NCI-H2196 (cell line): Measurements from ENCODE around the gene AMIGO3.
"Not testable (repeated sequence)": the region's sequence is repeated elsewhere in the genome, so short reads cannot be mapped to it uniquely, and the experiment has no call there.

ENCODE experiments used
- DNase-seq: peaks from one replicate; lab custom pipeline; 2025; ENCODE audit not compliant: unreplicated experiment; lab: John Stamatoyannopoulos, UW

The AMIGO3 gene

GRCh38 chr3:49689908-49690624 lies 29.4 kb downstream of the AMIGO3 start:
- not testable (repeated sequence) for DNase-seq

GRCh38 chr3:49689046-49689907 lies 30.2 kb downstream of the AMIGO3 start, which contains the start of the genes MST1 and RNF123:
Gene MST1 (minus strand): TSS chr3:49689474. CDS start chr3:49688691, 783 bp downstream.
Gene RNF123 (plus strand): TSS chr3:49689557. CDS start chr3:49691166, 1,609 bp downstream.
- DNase-seq = no peak

DNA sequence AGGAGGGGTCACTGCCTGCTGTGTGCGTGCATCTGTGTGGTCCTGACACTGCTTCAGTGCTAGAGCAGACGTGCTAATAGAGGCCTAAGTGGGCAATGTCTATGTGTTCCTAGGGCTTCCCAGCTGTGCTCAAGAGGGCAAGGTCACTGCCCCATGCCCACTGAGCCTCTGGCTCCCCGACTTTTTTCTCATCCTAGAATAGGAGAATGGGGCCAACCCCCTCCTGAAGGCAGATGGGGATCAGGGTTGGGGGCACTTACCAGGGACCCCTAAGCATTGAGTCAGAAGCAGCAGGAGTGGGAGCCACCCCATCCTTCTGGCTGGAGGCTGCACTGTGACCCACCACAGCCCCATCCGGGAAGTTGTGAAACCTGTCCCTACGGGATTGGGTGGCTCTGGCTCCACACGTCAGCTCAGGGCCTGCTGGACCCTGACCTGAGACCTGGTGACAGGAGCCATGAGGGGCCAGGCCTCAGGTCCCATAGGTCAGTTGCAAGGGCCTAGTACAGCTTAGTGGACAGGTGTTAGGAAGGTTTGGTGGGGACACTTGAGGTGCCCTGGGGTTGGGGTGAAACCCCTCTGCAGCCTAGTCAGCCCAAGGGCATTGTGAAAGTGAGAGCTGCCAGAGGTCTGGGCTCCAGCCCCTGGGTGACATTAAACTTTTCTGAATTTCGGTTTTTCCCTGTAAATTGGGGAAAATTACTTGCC lies 31.0 kb downstream of the AMIGO3 start:
- DNase-seq = not testable (repeated sequence)

- DNase-seq = not testable (repeated sequence)
These were observed 32.1 kb downstream of the AMIGO3 start for GRCh38 chr3:49687424-49687795.

DNA sequence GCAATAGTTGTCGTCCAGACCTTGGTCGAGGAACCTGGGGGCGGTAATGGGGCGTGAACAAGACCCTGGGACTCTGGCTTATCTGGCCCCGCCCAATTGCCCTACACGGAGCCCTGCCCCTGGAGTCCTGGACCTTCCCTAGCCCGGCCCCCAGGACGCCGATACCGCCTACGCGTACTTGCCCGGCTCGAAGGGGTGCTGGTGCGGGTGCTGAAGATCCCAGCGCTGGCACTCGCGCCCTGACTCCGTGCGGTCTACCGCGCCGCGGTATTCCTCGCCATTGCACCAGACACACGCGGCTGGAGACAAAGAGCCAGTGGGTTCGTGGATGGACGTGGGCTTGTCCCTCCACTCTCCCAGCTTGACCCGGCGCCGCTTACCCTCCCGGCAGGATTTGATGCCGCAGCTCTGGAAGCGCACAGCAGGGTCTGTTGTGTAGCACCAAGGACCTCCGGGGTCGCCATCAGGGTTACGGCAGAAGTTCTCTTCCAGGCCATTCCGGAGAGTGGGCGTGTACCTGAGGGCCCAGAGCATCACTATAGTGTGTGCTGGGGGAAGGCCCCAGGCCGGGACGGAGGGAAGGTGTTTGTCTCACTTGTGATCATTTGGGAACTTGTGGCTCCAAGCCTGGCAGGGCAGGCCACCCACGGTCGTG lies 32.6 kb downstream of the AMIGO3 start:
- not testable (repeated sequence) for DNase-seq

- DNase-seq = not testable (repeated sequence)
These were observed 33.1 kb downstream of the AMIGO3 start for GRCh38 chr3:49686346-49686745.

GRCh38 chr3:49685846-49686245 lies 33.6 kb downstream of the AMIGO3 start:
- not testable (repeated sequence) for DNase-seq

- not testable (repeated sequence) for DNase-seq
These were observed 34.4 kb downstream of the AMIGO3 start for GRCh38 chr3:49685103-49685502.

DNA sequence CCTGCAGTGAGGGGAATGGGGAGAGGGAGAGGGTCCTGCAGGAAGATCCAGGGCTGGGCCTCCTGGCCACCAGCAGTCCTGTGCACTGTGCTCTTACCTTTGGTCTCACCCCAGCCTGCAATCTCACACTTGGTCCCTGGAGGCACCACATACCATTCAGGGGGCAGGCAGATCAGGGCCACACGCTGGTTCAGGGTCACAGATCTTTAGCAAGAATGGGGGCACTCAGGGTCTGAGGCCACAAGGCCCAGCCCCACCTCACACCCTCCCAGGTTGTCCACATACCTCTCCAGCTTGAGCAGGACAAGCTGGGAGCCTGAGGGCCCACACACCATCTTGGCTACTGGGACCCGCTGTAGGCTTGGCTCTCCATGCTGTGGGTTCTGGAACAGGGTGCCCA lies 35.0 kb downstream of the AMIGO3 start:
- DNase-seq = not testable (repeated sequence)

DNA sequence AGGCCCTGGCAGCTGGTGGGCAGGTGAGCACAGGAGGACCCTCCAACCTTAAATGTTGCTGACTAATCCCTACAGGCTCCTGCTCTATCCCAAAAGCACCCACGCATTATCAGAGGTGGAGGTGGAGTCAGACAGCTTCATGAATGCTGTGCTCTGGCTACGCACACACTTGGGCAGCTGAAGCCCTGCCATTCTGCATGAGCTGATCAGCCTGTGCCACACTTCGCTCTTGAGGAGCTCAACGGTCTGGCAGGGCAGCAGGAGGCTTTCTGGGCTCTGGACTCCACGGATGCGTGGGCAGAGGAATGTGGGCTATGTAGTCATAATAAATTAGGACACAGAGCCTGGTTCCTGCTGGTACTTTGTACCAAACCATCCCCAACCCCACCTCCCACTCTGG lies 36.3 kb downstream of the AMIGO3 start:
- no peak for DNase-seq

GRCh38 chr3:49681543-49681942 lies 37.9 kb downstream of the AMIGO3 start:
- no peak for DNase-seq

DNA sequence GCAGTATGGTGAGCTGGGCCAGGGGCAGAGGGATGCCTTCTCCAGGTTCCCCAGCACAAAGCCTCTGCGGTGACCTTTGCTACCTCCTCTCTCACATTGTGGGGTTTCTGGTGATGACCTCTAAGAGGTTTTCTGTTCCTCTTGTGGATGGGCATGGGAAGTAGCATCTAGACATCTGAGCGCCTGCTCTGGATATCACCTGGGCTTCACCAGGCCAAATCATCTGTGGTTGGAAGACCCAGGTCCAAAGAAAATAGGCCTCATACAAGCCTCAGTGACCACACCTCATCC lies 38.3 kb downstream of the AMIGO3 start:
- no peak for DNase-seq

DNA sequence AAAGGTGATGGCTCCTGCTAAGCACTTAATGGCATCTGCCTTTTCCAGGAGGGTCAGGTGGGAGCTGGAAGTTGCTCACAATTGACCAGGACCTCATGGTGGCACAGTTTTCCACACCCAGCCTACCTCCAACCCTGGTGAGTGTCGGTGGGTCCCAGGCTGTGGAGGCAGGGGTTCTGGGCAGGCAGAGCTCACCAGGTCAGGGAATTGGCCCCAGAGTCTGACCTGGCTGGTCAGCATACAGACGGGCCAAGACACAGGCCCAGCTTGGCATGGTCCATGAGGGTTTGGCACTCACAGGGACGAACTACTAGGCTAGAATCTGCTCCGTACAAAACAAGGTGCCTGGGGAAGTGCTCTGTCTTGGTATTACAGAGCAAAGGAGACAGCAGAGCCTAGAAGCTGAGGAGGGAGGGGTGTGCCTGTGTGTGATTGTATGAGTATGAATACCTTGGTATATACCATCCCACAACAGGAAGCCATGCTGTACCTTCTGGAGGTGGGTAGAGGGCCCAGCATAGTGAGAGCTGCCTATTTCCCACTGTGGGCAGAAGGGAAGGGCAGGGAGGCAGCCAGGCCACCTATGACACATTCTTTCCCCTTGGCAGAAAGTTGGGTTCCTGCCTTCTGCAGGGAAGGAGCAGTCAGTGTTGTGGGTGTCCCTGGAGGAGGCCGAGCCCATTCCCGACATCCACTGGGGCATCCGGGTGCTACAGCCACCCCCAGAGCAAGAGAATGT lies 38.8 kb downstream of the AMIGO3 start:
- DNase-seq = no peak

GRCh38 chr3:49675912-49676311 lies 43.6 kb downstream of the AMIGO3 start:
- DNase-seq = no peak

DNA sequence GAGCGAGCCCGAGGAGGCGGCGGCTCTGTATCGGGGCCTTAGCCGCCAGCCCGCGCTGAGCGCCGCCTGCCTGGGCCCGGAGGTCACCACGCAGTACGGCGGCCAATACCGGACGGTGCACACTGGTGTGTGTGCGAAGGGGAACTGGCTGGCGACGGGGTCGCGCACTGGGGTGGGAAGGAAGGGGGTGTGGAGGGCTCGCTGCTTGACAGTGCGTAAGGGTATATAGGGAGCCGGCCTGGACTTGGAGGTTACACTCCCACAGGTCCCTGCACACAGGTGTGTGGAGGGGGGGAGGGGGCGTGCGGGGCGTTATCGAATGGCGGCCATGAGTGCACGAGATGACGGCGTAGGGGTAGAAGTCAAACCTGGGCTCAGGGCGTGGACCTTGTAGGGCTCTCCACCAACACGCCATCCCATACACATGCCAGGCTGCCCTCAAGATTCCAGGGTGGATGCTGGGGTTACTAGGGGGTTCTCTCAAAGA lies 44.9 kb downstream of the AMIGO3 start:
- no peak for DNase-seq

DNA sequence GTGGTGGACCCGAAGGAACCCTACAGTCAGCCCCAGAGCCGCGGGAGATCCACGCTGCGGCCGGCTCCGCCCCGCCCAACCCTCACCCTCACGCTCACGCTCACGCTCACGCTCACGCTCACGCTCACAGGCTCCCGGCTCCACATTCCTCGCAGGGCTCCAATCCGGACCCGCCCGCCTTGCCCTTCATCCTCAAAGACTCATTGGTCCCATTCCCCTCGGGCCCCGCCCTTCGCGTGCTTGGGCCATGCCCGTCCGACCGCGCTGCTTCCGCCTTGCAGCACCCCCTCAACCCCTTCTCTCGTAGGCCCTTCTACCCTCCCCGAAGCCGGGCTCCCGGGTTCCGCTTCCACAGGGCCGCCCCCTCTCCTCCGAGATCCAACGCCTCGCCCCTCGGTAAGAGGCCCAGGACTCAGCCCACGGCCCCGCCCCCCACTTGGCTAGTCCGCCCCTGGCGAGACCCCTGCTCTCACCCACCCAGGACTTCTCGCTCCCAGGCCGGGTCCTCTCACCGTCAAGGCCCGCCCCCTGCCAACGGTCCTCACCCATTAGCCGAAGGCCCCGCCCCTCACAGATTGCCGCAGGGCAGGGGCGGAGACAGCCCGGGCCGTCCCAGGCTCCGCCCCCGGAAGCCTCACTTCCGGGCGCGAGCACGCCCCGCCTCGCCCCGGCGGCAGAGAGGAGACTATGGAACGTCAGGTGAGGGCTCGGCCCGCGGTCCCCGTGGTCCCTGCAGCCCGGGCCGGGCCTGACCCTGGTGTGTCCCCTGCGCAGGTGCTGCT lies 45.6 kb downstream of the AMIGO3 start, which contains the start of gene APEH:
TSS of gene APEH (plus strand) at position 637 of the 782 bp plus-strand sequence. CDS start at position 688, 51 bp downstream.
- no peak for DNase-seq

- no peak for DNase-seq
These were observed 46.3 kb downstream of the AMIGO3 start for GRCh38 chr3:49673121-49673714.

DNA sequence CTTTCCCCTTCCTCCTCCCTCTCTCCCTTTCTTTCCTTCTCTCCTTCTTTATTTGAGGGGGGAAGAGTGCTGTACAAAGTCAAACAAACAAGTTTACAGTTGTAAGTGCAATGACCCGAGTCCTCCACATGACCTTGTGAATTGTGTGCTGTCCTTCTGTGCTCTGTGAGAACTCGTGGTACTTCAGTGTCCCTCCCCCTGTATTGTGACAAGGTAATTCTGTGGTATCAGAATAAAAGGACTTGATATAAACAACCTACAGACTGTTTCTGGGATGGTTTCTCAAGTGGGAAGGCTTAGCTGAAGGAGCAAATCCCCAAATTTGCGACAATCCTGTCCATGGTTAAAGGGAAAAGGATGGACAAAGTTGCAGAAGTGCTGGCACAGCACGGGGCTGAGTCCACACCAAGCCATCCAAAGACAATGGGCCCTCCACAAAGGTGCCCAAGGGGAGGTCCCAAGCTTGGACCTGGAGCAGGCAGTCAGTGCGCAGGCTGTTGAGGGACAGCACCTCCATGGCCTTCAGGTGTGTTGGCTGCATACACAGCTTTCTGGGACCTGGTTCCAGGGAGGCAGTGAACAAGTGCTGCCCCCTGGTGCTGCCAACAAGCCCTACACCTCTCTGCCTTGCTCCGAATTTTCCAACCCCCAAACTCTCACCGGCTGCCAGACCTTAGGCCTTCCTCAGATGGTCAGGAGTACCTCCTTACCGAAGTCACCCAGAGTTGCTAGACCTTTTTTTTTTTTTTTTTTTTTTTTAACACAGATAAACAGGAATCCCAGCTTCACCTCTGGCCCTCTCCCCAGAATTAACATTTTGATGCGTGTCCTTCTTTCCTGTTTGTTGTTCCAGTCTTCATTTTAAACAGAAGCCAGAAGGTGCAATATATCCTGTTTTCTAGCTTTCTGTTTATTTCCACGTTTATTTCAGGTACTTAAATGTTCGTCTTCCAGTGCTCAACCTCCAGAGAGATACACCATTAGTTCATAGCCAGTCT lies 47.9 kb downstream of the AMIGO3 start:
- no peak for DNase-seq
